Activated T-cell treated with anti-CD3 and anti-CD28 coated beads for 1 hour (primary cell): ENCODE results near the gene GRIK4.

ENCODE experiments used
- DNase-seq: peaks from one replicate; pipeline ENCODE4 v3.0.0-alpha.2; 2020; ENCODE audit warnings: low read depth

Gene GRIK4

DNA sequence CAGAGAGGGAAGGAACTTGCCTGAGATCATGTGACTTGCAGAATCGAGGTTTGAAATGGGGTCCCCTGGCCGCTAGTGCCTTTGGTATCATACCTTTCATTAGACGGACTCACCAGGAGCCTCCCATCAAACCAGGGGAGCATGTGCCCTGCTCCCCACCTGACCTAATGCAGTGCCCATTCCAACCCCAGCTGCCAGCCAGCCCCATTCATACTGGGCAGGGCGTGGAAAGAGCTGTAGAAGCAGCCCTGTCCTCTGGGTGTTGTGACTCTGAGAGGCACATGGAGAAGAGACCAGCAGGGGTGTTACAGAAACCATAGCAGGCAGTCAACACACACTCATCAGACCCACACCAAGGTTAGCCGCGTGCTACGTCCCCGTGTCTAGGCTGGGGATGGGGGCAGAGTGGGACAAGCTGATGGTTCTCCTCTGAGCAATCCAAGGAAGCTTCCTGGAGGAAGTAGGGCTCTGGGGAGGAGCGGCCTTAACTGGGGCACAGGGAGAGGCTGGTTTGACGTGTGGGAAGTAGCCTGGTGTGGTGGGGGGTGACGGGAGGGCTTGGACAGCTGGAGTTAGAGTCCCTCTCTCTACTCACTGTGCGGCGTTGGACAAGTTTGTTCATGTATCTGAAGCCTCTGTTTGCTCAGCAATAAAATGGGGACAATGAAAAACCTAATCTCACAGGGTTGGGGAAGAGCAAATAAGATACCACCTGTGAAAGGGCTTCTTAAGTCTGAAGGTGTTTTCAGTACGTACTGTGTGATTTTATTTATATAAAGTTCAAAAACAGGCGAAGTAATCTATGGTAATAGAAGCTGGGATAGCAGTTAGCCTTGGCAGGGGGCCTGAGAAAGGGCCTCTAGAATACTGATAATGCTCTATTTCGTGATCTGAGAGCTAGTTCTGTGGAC is 14.0 kb downstream of the GRIK4 start:
- no peak for DNase-seq

DNA sequence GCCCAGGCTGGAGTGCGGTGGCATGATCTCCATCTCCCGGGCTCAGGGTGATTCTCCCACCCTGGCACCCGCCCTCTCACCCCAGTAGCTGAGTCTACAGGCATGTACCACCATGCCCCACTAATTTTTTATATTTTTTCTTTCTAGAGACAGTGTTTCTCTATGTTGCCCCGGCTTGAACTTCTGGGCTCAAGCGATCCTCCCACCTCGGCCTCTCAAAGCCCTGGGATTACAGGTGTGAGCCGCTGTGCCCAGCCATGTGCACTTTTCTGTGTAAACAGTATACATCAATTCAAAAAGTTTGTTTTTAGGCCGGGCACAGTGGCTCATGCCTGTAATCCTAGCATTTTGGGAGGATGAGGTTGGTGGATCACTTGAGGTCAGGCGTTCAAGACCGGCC is 14.7 kb downstream of the GRIK4 start:
- no peak for DNase-seq

DNA sequence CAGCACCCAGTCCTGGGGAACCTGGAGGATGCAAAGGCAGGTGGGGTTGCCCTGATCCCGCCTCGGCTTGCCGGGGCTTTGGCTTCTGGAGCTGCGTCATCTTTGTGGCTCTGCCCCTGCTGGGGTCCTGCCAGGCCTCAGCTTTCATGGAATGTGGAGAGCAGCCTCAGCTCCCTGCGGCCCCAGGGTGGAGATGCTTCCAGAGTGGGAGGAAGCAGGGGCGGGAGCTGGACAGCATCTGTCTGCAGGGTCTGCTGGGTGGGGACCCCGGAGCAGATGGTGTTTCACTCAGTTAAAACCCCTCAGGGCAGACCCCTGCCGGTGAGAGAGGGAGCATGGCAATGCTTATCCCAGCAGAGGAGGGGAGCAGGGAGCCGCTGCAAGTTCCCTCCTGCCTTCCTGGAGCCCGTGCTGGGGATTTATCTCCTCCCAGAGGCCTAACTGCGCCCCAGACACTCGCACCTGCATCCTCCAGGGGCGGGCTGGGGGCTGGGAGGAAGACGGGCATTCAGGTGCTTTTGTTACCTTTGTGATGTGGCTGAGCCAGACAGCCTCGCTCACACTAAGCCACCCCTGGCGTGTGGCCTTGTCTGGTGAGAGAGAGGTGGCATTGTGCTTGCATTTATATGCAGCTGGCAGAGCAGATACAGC is 15.7 kb downstream of the GRIK4 start:
- no peak for DNase-seq

DNA sequence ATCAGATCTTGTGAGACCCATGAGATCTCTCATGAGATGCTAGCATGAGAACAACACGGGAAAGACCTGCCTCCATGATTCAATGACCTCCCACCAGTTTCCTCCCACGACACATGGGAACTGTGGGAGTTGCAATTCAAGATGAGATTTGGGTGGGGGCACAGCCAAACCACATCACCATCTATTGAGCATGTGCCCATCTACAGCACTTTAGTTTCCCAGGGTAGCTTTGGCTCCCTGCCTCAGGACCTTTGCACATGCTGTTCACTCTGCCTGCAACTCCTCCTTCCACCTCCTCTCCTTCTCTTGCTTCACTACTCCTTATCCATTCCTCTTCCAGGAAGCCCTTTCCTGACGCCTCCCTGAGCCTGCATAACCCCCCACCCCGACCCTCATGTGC is 17.2 kb downstream of the GRIK4 start:
- DNase-seq = no peak

DNA sequence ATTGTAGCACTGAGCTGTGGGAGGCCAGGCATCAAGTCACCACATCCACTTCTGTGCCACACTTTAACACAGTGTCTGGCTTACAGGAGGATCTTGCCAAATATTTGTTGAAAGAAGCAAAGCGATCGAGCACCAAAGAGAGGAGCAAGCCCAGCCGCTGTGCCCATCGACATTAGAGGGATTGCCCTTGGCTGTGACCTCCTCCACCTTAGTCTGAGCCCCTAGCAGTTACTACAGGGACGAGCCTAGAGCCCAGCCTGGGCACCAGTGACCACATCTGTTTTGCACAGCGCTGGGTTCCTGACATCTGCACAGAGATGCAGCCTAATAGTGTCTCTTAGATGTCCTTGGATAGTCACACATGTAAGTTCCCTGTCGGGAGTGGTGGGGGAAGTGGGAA is 17.7 kb downstream of the GRIK4 start:
- no peak for DNase-seq

DNA sequence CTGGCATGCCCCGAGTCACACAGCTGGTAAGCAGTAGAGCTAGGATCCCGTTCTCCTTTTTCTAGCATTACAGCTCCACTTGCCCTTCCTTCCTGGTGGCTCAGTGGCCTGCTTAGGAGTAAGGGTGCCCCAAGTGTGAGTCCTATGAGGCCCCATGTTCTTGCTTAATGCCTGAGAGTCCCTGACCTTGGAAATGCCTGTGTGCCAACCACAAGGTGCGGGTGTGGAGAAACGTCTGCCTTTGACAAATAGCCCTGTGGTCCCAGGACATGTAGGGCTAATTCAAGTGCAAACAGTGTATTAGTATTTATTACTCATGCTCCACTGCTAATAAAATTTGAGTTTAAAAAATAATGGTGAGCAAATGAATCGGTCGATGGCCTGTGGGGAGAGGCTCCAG is 18.4 kb downstream of the GRIK4 start:
- DNase-seq = no peak

DNA sequence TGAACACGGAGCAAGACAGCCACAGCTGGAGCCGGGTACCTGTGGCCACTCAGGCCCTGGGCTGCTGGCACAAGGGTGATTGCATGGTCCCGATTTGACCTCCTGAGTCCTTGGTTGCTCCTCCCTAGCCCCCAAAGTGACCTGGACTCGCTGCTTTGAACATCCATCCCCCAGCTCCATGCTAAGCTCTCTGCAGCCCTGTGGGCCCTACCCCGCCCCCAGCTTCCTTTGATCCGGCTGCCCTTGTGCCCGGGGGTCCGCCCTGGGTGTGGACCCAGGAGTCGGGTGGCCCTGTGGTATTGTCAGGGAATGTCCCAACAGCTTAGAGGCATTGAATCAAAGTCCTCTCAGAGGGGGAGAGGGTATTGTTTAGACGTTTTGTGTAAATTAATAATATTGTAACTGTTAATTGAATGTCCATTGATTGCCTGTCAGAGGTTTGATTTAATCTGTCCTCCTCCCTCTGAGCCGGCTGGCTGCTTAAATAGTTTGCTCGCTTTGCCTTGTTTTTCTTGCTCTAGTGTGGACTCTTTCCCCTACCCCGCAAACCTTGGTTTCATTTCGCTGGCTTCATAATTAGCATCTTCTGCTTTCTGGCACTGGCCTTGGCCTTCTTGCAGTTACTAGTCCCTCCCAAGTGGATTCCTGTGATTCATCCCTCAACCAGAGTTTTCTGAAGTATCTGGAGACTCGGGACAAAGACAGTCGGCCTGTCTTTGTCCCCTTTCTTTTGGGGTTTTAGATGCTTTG is 20.7 kb downstream of the GRIK4 start:
- DNase-seq = no peak

DNA sequence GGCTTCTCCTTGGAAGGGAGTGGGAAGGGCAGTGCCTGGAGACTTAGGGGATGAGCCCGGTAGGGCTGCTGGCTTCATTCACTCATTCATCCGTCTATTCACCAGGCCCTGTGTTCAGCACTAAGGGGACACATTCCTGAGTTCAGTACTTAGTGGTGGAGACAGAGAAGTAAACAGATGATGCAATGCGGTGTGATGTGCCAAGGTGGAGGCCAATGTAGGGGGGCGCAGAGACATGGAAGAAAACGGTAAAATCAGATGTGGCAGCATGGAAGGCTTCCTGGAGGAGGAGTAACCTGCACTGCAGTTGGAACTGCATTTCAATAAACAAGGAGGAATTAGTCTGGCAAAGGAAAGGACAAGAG is 21.3 kb downstream of the GRIK4 start:
- DNase-seq = no peak

DNA sequence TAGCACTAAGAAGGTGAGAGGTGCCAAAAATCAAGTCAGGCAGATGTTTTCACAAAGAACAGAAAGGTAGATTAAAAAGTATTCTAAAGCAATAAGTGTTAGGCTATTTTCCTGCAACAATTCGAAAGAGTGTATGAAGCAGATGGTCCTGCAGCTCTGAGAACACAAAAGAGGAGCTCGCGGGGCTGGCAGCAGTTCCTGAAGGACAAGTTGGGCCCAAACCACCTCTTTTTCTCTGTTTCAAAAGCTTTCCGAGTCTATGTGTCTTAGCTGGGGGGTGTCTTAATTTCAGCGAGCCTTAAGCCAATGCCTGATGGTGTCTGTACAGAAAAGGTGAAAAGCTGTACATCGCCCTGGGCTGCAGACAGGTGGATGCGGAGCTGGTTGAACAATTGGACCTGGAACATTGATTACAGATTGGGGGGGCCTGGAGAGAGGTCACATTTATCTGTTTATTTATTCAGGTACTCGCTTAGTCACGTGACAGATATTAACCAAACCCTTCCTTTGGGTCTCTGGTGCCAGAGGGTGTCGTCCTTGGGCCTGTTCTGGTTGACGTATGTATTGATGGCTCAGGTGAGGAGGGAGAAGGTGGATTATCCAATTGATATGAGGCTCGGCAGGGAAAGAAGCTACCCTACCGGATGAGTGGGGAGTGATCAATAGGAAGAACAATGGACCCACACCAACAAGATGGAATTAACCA is 24.7 kb downstream of the GRIK4 start:
- DNase-seq = no peak

DNA sequence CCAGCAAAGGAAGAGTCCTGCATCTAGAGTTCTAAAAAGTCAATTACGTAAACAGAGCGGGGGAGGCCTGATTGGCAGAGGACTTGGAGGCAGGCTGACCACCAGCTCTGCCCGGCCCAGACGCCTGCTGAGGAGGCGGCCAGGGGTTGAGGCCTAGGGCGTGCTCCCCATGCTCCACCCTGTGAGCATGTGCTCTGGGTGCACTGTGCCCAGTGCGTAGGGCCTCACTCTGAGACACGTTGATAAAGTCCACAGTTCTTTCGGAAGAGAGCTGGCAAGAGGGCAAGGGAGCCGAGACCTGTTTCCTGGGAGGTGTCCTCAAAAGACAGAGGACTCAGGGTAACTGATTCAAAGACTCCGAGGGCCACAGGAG is 25.2 kb downstream of the GRIK4 start:
- DNase-seq = no peak

DNA sequence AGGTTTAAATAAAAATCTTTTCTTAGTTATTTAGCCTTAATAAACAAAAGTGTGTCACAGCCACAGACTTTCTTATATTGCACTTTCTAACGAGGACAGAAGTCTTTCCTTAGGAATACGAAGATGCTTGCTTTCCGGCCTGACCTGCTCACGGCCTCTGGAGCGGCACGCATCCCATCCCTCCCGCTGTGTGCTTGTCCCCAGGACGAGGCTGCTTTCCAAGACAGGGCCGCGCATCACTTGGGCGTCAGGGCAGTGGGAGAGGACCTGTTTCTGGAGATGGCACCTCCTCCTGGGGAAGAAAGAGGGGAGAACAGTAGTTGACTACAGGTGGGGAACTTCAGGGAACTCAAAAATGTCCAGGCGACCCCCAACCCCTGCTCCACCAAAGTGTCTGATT is 26.4 kb downstream of the GRIK4 start:
- DNase-seq = no peak

DNA sequence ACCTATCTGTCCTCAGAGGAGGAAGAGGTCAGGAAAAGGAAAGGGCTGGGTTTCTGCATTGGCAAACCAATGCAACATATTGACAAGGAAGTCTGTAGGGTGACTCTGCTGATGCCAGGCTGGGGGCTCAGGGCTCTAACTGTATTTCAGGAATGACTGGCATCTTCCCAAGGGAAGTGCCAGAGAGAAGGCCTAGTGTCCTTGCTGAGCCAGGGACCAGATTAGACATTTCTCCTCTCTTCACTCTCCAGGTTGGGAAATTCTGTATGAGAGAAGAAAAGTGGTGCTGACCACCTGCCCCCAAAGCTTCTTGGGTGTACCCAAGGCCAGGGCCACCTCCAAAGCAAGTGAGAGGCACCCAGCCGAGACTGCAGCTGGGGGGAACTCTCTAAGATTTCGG is 27.2 kb downstream of the GRIK4 start:
- DNase-seq = no peak

DNA sequence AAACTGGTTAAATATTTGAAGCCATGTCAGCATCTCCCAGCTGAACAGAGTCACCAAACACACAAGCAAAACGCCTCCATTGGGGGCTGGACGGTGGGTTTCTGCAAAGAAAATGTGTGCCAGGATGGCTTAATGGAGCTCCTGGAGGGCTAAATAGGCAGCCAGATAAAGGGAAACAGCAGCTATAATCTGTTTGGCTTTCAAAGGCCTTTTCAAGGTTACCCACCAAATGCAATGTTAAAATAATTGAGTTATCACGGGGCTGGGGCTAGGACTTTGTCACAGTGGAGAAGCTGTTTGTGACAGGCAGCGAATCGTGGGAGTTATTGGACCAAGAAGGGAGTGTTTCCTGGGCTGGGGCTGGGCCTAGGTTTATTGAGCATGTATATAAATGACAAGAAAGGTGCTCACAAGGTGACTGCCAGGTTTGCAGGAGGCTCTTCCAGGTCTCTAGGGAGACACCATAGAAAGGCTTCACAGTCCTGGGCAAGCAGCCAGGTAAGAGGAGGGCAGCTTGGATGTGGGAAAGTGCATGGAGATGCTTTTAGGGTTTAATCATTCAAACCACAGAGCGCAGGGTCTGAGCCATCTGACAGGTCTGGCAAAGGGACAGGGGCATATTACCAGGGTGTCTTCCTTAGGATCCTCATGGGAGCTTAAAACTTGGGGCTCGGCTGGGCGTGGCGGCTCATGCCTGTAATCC is 28.3 kb downstream of the GRIK4 start:
- DNase-seq = no peak

DNA sequence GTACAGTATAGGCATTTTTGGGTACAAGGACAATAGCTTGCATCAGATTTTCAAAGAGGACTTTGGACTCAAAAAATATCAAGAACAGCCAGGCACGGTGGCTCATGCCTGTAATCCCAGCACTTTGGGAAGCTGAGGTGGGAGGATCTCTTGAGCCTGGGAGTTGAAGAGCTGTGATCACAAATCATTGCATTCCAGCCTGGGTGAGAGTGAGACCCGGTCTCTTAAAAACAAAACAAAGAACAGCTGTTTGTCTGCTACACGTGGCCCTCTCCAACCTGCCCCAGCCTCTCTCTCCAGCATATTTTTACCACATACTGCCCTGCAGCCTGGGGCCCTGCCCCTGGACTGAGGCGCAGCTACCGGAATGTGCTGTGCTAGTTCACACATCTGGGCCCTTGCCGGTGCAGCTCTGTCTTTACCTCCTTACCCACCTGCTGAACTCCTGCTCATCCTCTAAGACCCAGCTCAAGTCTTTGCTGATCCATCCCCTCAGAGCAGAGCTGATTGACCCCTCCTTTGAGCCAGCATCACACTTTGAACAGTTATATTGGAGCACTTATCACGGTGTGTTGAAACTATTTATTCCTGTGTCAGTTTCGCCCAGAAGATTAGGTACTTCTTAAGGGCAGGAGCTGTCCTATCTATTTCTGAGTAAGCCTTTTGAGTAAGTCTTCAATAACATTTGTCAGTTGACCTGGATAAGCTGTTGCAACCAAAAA is 29.4 kb downstream of the GRIK4 start:
- DNase-seq = no peak

DNA sequence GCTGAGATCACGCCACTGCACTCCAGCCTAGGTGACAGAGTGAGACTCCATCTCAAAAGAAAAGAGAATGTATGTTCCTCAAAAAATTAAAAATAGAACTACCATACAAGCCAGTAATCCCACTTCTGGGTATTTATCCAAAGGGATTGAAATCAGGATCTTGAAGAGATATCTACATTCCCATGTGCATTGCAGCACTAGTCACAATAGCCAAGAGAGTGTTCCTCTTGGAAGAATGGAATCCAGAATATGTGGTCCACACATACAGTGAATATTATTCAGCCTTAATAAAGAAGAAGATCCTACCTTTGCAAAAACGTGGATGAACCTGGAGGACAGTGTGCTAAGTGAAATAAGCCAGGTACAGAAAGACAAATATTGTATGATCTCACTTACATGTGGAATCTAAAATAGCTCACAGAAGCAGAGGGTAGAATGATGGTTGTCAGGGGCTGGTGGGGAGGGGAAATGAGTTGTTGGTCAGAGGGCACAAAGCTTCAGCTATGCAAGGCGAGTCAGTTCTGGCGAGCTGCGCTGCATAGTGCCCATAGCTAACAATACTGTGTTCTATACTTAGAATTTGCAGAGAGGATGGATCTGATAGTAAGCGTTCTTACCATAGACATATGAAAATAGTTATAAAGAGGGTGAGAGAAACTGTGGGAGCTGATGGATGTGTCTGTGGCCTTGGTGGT is 32.1 kb downstream of the GRIK4 start:
- no peak for DNase-seq

DNA sequence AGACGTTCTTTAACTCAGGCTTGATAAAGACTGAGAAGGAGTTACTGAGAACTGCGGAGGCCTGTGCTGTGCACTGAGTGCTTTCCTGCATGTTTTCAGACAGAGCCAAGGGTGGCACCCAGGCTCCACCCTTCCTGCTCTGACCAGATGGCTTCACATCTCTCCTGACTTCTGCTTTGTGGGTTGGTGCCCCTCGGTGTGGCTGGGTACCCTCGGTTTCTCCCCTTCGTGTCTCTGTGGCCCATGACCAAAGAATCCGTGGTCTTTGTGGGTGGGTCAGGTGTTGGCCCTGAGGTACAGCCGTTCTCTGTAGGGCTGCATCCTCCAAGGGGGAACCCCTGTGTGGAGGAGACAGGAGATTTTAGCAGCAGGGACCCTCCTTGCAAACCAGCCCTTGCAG is 34.3 kb downstream of the GRIK4 start:
- DNase-seq = no peak

DNA sequence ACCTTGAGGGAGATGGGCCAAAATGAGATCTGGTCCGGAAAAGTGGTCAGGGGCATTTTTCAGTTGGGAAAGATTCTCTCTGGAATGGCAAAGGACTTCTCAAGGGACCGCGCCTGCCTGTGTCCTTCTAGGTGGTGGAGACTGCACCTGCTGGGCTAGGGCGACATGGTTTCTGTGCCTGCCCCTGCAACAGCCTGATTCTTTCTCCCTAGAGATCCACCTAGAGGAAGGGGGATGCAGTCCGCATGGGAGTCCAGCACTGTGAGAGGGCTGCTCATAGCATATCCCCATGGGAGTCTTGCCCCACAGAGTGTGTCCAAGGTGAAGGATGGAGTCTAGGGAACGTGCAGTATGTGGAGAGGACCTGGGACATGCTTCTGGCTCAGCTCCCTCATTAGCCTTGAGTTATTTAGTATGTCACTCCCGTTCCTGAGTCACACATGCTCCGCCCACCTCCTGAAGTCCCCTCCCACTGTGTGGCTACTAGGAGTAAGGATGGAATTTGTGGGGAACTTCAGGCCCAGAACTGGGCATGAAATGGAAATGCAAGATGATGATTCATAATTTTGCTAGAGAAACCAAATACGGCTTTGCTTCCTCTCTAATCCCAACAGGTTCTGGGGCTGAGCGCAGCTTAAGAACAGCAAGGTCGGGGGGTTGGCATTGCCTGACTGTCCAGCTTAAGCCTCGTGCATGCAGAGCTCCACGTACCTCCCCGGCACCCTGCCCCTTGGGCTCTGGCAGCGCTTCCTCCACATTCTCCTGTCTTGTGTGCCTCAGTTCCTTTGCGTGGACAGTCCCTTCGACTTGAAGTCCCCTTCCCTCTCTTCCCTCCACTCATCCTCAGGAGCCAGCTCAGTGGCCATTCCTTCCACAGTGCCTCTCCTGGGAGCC is 35.0 kb downstream of the GRIK4 start:
- no peak for DNase-seq

DNA sequence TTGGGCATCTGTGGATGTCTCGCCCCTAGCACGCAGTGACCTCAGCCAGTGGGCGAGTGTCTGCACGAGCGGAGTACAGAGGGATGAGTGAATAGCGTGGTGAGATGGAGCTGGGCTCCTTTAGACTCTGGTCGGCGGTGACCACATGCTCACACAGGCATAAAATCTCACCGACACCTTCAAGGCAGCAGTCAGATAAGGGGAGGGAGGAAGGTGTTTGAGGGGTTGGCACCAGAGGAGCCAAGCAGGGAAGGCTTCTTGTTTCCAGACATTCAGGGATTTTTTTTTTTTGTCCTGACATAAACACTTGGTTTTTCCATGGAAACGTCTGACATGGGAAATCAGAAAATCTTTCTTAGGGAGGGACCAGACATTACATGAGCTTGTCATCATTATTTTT is 35.8 kb downstream of the GRIK4 start:
- no peak for DNase-seq
